WTC11 (cell line): ENCODE data around the gene FBN2.

Experiments used
- CTCF ChIP-seq: fragments of 200-600 bp; IDR thresholded peaks from 2 replicates; pipeline ENCODE4 v1.8.0; 2022; ENCODE audit warnings: antibody characterized with exemption
- GABPB1 ChIP-seq: sonication (generic); formaldehyde crosslinking; IDR thresholded peaks from 2 replicates; pipeline ENCODE4 v1.8.1; 2023; ENCODE audit warnings: mild to moderate bottlenecking, missing genetic modification reagents
- MAX ChIP-seq: sonication (generic); formaldehyde crosslinking; IDR thresholded peaks from 2 replicates; pipeline ENCODE4 v1.8.0; 2022; ENCODE audit warnings: mild to moderate bottlenecking, missing genetic modification reagents
- PREB ChIP-seq: sonication (generic); formaldehyde crosslinking; IDR thresholded peaks from 2 replicates; pipeline ENCODE4 v1.8.1; 2022; ENCODE audit warnings: mild to moderate bottlenecking, missing genetic modification reagents, moderate library complexity, borderline replicate concordance
- USF2 ChIP-seq: sonication (generic); formaldehyde crosslinking; IDR thresholded peaks from 2 replicates; pipeline ENCODE4 v1.8.1; 2023; ENCODE audit warnings: mild to moderate bottlenecking, missing genetic modification reagents, moderate library complexity
- ZBTB21 ChIP-seq: sonication (generic); formaldehyde crosslinking; IDR thresholded peaks from 2 replicates; pipeline ENCODE4 v1.8.1; 2023; ENCODE audit warnings: mild to moderate bottlenecking, missing genetic modification reagents, borderline replicate concordance

GRCh38 chr5:128572051-128572929, 34.2 kb upstream of the FBN2 start:
- TF ChIP-seq CTCF (no peak), GABPB1 (CRISPR knock-in tag) (no peak), ZBTB21 (CRISPR knock-in tag) (no peak), USF2 (CRISPR knock-in tag) (no peak), PREB (CRISPR knock-in tag) (no peak), MAX (CRISPR knock-in tag) (no peak)
